HCT116 (cell line): ENCODE measurements around the gene AP5Z1. TPM values are rescaled to one million over a fixed set of nuclear protein-coding genes. Genes with fewer than 3 reads are reported as not detected.

Source experiments
- ATAC-seq: fragments of 200-7000 bp; cut with Tn5 transposase; 2 replicates; pipeline ENCODE4 v1.9.1; 2020; ENCODE audit warnings: mild to moderate bottlenecking, moderate library complexity
- BruUV-seq: library from RNA; stranded (reverse); fragments of 400-500 nt; replicated peaks from 2 replicates; lab custom pipeline; 2021; lab: Mats Ljungman, UMichigan
- CTCF ChIA-PET: fragments of 300-600 bp; sonication (Branson Sonifier 250); formaldehyde crosslinking; loops from one replicate; lab custom pipeline; 2021; ENCODE audit warnings: antibody characterized with exemption; lab: Charles Lee
- POLR2A ChIA-PET: fragments of 300-600, 350-600 bp; sonication (Branson Sonifier 250); formaldehyde crosslinking; loops from one replicate; lab custom pipeline; 2021; ENCODE audit warnings: antibody characterized with exemption; lab: Charles Lee
- RAD21 ChIA-PET, 2 experiments: fragments of 300-600 bp; sonication (Branson Sonifier 250); formaldehyde crosslinking; loops; one replicate each; lab custom pipeline; 2023; ENCODE audit warnings: low total read pairs in 2 of 2; ENCODE audit not compliant: uncharacterized antibody in 2 of 2, unreplicated experiment in 2 of 2, low non-redundant PET in 1 of 2; lab: Charles Lee
- DNase-seq: peaks from one replicate; pipeline ENCODE4 v3.0.0-alpha.2; 2010; ENCODE audit warnings: low read depth, low spot score
- H2AFZ ChIP-seq: fragments of 200-600 bp; shearing (Covaris generic), sonication (generic); 2 replicates; pipeline ENCODE4 v1.6.1; 2017; ENCODE audit warnings: low read depth, mixed run types, mixed read lengths, antibody characterized with exemption, low read length; ENCODE audit not compliant: poor library complexity, severe bottlenecking
- H3K27ac ChIP-seq: 2 replicates; pipeline ENCODE4 v1.5.1; 2012; ENCODE audit warnings: low read depth, low read length
- H3K27me3 ChIP-seq: fragments of 200-600 bp; sonication (generic); 2 replicates; pipeline ENCODE4 v1.6.1; 2016; ENCODE audit warnings: mixed run types, low read length, mixed read lengths; ENCODE audit not compliant: insufficient read depth
- H3K36me3 ChIP-seq, 2 experiments: fragments of 200-500 bp in 1 of 2; fragments of 200-600 bp in 1 of 2; sonication (Bioruptor generic) in 1 of 2; sonication (generic) in 1 of 2; 2 replicates each; pipeline versions ENCODE4 v1.5.1 to v1.6.1; 2014 to 2016; ENCODE audit warnings: low read length in 2 of 2, inconsistent platforms in 1 of 2, mixed read lengths in 1 of 2, mixed run types in 1 of 2; ENCODE audit not compliant: insufficient read depth in 2 of 2, control insufficient read depth in 1 of 2
- H3K4me1 ChIP-seq, 2 experiments: fragments of 200-600 bp in 1 of 2; sonication (generic) in 1 of 2; 2 replicates each; pipeline versions ENCODE4 v1.5.1 to v1.6.1; 2012 to 2017; ENCODE audit warnings: low read length in 2 of 2, inconsistent platforms in 1 of 2, mild to moderate bottlenecking in 1 of 2, mixed read lengths in 1 of 2, mixed run types in 1 of 2, moderate library complexity in 1 of 2; ENCODE audit not compliant: insufficient read depth in 2 of 2, control insufficient read depth in 1 of 2
- H3K4me2 ChIP-seq: fragments of 200-600 bp; sonication (generic); 2 replicates; pipeline ENCODE4 v1.6.1; 2017; ENCODE audit warnings: mixed run types, low read length, mixed read lengths
- H3K4me3 ChIP-seq, 2 experiments: fragments of 200-600 bp in 1 of 2; sonication (generic) in 1 of 2; replicated peaks in 1 of 2; 2 replicates each; pipeline ENCODE4 v1.5.1; 2011 to 2016; ENCODE audit warnings: low read length in 2 of 2, control low read depth in 1 of 2, low read depth in 1 of 2, mild to moderate bottlenecking in 1 of 2, mixed read lengths in 1 of 2, mixed run types in 1 of 2
- H3K79me2 ChIP-seq: fragments of 200-600 bp; sonication (generic); 2 replicates; pipeline ENCODE4 v1.6.1; 2017; ENCODE audit warnings: mild to moderate bottlenecking, mixed run types, low read length, moderate library complexity, mixed read lengths; ENCODE audit not compliant: insufficient read depth
- H3K9ac ChIP-seq: fragments of 200-600 bp; sonication (generic); 2 replicates; pipeline ENCODE4 v1.6.1; 2016; ENCODE audit warnings: low read length, mixed read lengths
- H3K9me2 ChIP-seq: fragments of 200-600 bp; sonication (generic), shearing (Covaris generic); 2 replicates; pipeline ENCODE4 v1.6.1; 2017; ENCODE audit warnings: mixed run types, mild to moderate bottlenecking, moderate library complexity; ENCODE audit not compliant: insufficient read depth
- H3K9me3 ChIP-seq, 2 experiments: fragments of 200-500 bp in 1 of 2; fragments of 200-600 bp in 1 of 2; sonication (Bioruptor generic) in 1 of 2; sonication (generic) in 1 of 2; 2 replicates each; pipeline ENCODE4 v1.6.1; 2014 to 2017; ENCODE audit warnings: low read length in 2 of 2, mixed read lengths in 2 of 2, inconsistent platforms in 1 of 2, low read depth in 1 of 2, mild to moderate bottlenecking in 1 of 2, mixed run types in 1 of 2, moderate library complexity in 1 of 2; ENCODE audit not compliant: control insufficient read depth in 1 of 2, insufficient read depth in 1 of 2
- H4K20me1 ChIP-seq: fragments of 200-600 bp; sonication (generic), shearing (Covaris generic); 2 replicates; pipeline ENCODE4 v1.6.1; 2017; ENCODE audit warnings: mixed run types, mild to moderate bottlenecking, moderate library complexity; ENCODE audit not compliant: insufficient read depth
- EGR1 ChIP-seq: IDR thresholded peaks from 2 replicates; pipeline ENCODE4 v1.6.1; 2012; ENCODE audit warnings: low read depth
- EZH2 ChIP-seq: fragments of 200-600 bp; sonication (generic); IDR thresholded peaks from 2 replicates; pipeline ENCODE4 v1.6.1; 2017; ENCODE audit warnings: antibody characterized with exemption, mixed run types
- EZH2phosphoT487 ChIP-seq: fragments of 200-600 bp; IDR thresholded peaks from 2 replicates; pipeline ENCODE4 v1.6.1; 2018; ENCODE audit warnings: antibody characterized with exemption, borderline replicate concordance
- FOSL1 ChIP-seq: IDR thresholded peaks from 2 replicates; pipeline ENCODE4 v1.6.1; 2012; ENCODE audit warnings: low read depth
- JUND ChIP-seq: IDR thresholded peaks from 2 replicates; pipeline ENCODE4 v1.6.1; 2012
- ZFX ChIP-seq: fragments of 450-650 bp; IDR thresholded peaks from 2 replicates; pipeline ENCODE4 v1.6.1; 2017
- intact Hi-C: fragments of 100-400 bp; cut with micrococcal nuclease; formaldehyde crosslinking; loops from 2 replicates; pipeline ENCODE4 v1.10.0; 2022
- total RNA-seq: library from RNA; stranded (reverse); gene quantifications from one replicate; pipeline ENCODE4 v1.2.1, GENCODE V29; 2021; ENCODE audit not compliant: unreplicated experiment
- TF ChIP-seq, protein P1 (sequence below): IDR thresholded peaks from 2 replicates; pipeline ENCODE4 v1.6.1; 2011; ENCODE audit warnings: mild to moderate bottlenecking, low read length, moderate library complexity; ENCODE audit not compliant: insufficient replicate concordance; ENCODE audit errors: extremely low read depth
- TF ChIP-seq, protein P2 (sequence below): IDR thresholded peaks from 2 replicates; pipeline ENCODE4 v1.6.1; 2012; ENCODE audit warnings: low read depth

Gene AP5Z1
- total RNA-seq, 1 experiment from 2014 or later, result 23.2 TPM

DNA sequence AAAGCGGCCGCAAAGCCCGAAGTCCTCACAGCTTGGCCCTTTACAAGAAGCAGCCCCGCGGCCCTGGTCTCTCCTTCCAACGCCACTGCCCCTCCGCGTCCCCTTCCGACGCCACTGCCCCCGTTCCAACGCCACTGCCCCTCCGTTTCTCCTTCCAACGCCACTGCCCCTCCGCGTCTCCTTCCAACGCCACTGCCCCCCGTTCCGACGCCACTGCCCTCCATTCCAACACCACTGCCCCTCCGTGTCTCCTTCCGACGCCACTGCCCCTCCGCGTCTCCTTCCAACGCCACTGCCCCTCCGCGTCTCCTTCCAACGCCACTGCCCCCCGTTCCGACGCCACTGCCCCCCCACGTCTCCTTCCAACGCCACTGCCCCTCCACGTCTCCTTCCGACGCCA is 33.1 kb downstream of the AP5Z1 start:
- CTCF ChIA-PET, result interaction anchor here (1.2 kb wide), 1 partner anchor 10 kb away, joined by 3 read pairs; no protein-coding TSS in a partner anchor
- Histone ChIP-seq H3K36me3 (no peaks in the 10 kb centered on the region), H3K9me3 (no peaks in the 10 kb centered on the region), H3K27me3 (no peaks in the 10 kb centered on the region), H2AFZ (no peak overlapping the region), H3K4me3 (no peak overlapping the region), H3K4me2 (no peak overlapping the region), H3K9me2 (no peaks in the 10 kb centered on the region), H3K79me2 (no peaks in the 10 kb centered on the region), H4K20me1 (no peaks in the 10 kb centered on the region), H3K9ac (no peak overlapping the region), H3K4me1 (no peaks in the 10 kb centered on the region)
- RAD21 ChIA-PET, result no interaction called here
- DNase-seq (no peak), ATAC-seq (no peak)
- intact Hi-C loops, result no loop called here
- POLR2A ChIA-PET, result no interaction called here
- no TSS peak for BruUV-seq
- no peak for TF ChIP-seq ZFX
- TF ChIP-seq, protein P1, sequence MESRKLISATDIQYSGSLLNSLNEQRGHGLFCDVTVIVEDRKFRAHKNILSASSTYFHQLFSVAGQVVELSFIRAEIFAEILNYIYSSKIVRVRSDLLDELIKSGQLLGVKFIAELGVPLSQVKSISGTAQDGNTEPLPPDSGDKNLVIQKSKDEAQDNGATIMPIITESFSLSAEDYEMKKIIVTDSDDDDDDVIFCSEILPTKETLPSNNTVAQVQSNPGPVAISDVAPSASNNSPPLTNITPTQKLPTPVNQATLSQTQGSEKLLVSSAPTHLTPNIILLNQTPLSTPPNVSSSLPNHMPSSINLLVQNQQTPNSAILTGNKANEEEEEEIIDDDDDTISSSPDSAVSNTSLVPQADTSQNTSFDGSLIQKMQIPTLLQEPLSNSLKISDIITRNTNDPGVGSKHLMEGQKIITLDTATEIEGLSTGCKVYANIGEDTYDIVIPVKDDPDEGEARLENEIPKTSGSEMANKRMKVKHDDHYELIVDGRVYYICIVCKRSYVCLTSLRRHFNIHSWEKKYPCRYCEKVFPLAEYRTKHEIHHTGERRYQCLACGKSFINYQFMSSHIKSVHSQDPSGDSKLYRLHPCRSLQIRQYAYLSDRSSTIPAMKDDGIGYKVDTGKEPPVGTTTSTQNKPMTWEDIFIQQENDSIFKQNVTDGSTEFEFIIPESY, result no peak
- TF ChIP-seq EZH2phosphoT487, result no peak
- TF ChIP-seq EGR1, result no peak
- TF ChIP-seq EZH2, result no peak
- no peak for TF ChIP-seq JUND
- TF ChIP-seq, protein P2, sequence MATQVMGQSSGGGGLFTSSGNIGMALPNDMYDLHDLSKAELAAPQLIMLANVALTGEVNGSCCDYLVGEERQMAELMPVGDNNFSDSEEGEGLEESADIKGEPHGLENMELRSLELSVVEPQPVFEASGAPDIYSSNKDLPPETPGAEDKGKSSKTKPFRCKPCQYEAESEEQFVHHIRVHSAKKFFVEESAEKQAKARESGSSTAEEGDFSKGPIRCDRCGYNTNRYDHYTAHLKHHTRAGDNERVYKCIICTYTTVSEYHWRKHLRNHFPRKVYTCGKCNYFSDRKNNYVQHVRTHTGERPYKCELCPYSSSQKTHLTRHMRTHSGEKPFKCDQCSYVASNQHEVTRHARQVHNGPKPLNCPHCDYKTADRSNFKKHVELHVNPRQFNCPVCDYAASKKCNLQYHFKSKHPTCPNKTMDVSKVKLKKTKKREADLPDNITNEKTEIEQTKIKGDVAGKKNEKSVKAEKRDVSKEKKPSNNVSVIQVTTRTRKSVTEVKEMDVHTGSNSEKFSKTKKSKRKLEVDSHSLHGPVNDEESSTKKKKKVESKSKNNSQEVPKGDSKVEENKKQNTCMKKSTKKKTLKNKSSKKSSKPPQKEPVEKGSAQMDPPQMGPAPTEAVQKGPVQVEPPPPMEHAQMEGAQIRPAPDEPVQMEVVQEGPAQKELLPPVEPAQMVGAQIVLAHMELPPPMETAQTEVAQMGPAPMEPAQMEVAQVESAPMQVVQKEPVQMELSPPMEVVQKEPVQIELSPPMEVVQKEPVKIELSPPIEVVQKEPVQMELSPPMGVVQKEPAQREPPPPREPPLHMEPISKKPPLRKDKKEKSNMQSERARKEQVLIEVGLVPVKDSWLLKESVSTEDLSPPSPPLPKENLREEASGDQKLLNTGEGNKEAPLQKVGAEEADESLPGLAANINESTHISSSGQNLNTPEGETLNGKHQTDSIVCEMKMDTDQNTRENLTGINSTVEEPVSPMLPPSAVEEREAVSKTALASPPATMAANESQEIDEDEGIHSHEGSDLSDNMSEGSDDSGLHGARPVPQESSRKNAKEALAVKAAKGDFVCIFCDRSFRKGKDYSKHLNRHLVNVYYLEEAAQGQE, result no peak
- TF ChIP-seq FOSL1, result no peak
- TF ChIP-seq, all 23 proteins: peak for 0
- no peak overlapping the region for H3K27ac ChIP-seq
